ENCODE measurements around the gene ADGRB2. TPM values are rescaled to one million over a fixed set of nuclear protein-coding genes. Genes with fewer than 3 reads are reported as not detected.

Gene ADGRB2
- total RNA-seq, 1 experiment from 2014 or later: 10.9 TPM

DNA sequence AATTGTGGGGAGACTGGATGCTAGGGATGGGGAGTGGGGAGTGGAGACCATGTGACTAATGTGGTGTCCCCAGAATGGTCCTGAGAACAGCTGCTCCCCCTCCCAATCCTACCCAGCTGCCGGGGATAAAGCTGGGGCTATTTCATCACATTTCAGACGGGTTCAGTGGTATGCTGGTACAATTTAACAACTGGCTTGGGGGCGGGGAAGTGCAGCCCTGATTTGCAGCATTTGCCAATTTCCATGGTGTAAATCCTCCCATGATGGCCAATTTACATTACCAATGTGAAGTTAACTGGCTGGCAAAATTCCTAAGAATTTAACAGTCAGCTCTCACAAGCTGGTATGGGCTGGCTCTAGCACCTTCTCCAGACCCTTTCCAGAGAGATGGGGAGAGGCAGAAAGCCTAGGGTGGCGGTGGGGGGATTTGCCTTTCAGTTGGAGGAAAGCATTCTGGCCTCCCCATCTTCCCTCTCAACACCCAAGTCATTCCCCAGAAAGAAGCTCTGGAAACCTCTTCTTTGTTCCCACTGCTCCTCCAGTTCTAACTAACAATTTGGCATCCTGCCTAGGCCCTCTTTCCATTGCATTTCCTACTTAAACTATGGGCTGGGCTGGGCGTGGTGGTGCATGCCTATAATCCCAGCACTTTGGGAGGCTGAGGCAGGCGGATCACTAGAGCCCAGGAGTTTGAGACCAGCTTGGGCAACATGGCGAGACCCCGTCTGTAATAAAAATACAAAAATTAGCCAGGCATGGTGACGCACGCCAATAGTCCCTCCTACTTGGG, 11.3 kb upstream of the ADGRB2 start:
- Histone ChIP-seq H4K8ac (replicated peaks; ENCODE audit: insufficient read length, low read depth, low read length) (no peak overlapping the region), H2BK120ac (ENCODE audit: low read depth, low read length, poor library complexity, severe bottlenecking) (no peak overlapping the region), H3K4me1 (ENCODE audit: insufficient read depth, low read length) (0 out of 2 replicates have a peak, but pooled peaks cover 2% of the 10 kb centered on the region), H3K23ac (ENCODE audit: insufficient read length, low read depth, low read length) (no peak overlapping the region), H3K27me3 (ENCODE audit: insufficient read depth, low read length) (peaks cover 38% of the 10 kb centered on the region), H3K23me2 (ENCODE audit: insufficient read length, low read depth, low read length, poor library complexity, severe bottlenecking) (peaks cover 7% of the 10 kb centered on the region), H3K79me1 (ENCODE audit: insufficient read depth, low read depth, low read length, poor library complexity, severe bottlenecking) (no peaks in the 10 kb centered on the region), H3K14ac (ENCODE audit: insufficient read depth, low read length) (no peak overlapping the region), H3K79me2 (ENCODE audit: insufficient read depth, low read length) (no peaks in the 10 kb centered on the region), H2BK5ac (ENCODE audit: insufficient read length, low read length) (no peak overlapping the region), H2BK15ac (ENCODE audit: low read depth, low read length) (no peak overlapping the region), H3K9ac (ENCODE audit: extremely low read depth, insufficient read length, low read length) (no peak overlapping the region), H2BK12ac (ENCODE audit: insufficient read length, low read depth, low read length) (no peak overlapping the region), H2AFZ (ENCODE audit: low read length) (no peak overlapping the region), H3K4ac (ENCODE audit: low read depth, low read length) (no peak overlapping the region), H3K18ac (ENCODE audit: insufficient read length, low read depth, low read length) (no peak overlapping the region), H3K4me2 (ENCODE audit: insufficient read depth, insufficient read length, low read length) (no peak overlapping the region), H3K56ac (ENCODE audit: insufficient read length, low read depth, low read length) (no peak overlapping the region), H2AK5ac (ENCODE audit: insufficient read length, low read length) (no peak overlapping the region), H4K91ac (ENCODE audit: insufficient read length, low read depth, low read length) (no peak overlapping the region), H4K20me1 (ENCODE audit: control insufficient read depth, insufficient read depth, insufficient read length) (no peaks in the 10 kb centered on the region), H3K27ac (ENCODE audit: insufficient read length, low read depth, low read length) (no peak overlapping the region), H4K5ac (ENCODE audit: insufficient read length, low read depth, low read length) (no peak overlapping the region), H3K9me3 (ENCODE audit: control insufficient read depth, low read depth, low read length) (no peaks in the 10 kb centered on the region), H2BK20ac (ENCODE audit: low read depth, low read length, poor library complexity, severe bottlenecking) (no peak overlapping the region), H3T11ph (ENCODE audit: low read length) (no peak overlapping the region)
- TF ChIP-seq, protein P1, sequence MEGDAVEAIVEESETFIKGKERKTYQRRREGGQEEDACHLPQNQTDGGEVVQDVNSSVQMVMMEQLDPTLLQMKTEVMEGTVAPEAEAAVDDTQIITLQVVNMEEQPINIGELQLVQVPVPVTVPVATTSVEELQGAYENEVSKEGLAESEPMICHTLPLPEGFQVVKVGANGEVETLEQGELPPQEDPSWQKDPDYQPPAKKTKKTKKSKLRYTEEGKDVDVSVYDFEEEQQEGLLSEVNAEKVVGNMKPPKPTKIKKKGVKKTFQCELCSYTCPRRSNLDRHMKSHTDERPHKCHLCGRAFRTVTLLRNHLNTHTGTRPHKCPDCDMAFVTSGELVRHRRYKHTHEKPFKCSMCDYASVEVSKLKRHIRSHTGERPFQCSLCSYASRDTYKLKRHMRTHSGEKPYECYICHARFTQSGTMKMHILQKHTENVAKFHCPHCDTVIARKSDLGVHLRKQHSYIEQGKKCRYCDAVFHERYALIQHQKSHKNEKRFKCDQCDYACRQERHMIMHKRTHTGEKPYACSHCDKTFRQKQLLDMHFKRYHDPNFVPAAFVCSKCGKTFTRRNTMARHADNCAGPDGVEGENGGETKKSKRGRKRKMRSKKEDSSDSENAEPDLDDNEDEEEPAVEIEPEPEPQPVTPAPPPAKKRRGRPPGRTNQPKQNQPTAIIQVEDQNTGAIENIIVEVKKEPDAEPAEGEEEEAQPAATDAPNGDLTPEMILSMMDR (conservative IDR thresholded peaks at IDR 0.05): no peak
- Mint-ChIP-seq H3K36me3 (ENCODE audit: insufficient read depth in 1 of 3, low read depth in 3 of 3) (no peaks in the 10 kb centered on the region), H3K27ac (no peak overlapping the region), H3K4me3 (no peak overlapping the region), H3K9me3 (no peaks in the 10 kb centered on the region; a peak in 1 of 5 replicates), H3K4me1 (peaks cover 26 to 43% of the 10 kb centered on the region in 2 experiments), H3K27me3 (ENCODE audit: low read depth) (peaks cover 78% of the 10 kb centered on the region)
- WGBS (ENCODE audit: extremely low coverage, insufficient read length, low lambda C conversion rate): no CpG with 5 or more reads among the region's 10 CpGs
- no peak for DNase-seq
